DOHH2 (cell line): ENCODE measurements around the gene RBP7.

Source experiments
- EZH2phosphoT487 ChIP-seq: fragments of 200-600 bp; sonication (generic); IDR thresholded peaks from 2 replicates; pipeline ENCODE4 v1.6.1; 2017; ENCODE audit warnings: borderline replicate concordance, mild to moderate bottlenecking, antibody characterized with exemption, low read length, moderate library complexity, mixed read lengths
- TF ChIP-seq, protein P1 (sequence below): fragments of 200-600 bp; sonication (generic); IDR thresholded peaks from one replicate; pipeline ENCODE4 v1.5.1; 2014; ENCODE audit warnings: antibody characterized with exemption, mild to moderate bottlenecking, low read depth, low read length; ENCODE audit not compliant: poor library complexity, severe bottlenecking

DNA sequence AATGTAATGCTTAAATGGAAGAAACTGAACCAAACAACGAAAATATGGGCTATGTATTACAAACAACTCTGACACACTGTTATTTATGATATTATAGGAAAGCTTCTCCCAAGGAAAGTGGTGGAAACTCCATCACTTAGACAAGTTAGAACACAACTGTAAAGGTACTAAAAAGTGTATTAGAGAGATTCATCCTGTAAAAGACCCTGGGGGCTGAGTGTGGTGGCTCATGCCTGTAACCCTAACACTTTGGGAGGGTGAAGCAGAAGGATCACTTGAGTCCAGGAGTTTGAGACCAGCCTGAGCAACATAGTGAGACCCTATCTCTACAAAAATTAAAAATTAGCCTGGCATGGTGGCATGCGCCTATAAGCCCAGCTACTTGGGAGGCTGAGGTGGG, 28.3 kb downstream of the RBP7 start:
- TF ChIP-seq, protein P1, sequence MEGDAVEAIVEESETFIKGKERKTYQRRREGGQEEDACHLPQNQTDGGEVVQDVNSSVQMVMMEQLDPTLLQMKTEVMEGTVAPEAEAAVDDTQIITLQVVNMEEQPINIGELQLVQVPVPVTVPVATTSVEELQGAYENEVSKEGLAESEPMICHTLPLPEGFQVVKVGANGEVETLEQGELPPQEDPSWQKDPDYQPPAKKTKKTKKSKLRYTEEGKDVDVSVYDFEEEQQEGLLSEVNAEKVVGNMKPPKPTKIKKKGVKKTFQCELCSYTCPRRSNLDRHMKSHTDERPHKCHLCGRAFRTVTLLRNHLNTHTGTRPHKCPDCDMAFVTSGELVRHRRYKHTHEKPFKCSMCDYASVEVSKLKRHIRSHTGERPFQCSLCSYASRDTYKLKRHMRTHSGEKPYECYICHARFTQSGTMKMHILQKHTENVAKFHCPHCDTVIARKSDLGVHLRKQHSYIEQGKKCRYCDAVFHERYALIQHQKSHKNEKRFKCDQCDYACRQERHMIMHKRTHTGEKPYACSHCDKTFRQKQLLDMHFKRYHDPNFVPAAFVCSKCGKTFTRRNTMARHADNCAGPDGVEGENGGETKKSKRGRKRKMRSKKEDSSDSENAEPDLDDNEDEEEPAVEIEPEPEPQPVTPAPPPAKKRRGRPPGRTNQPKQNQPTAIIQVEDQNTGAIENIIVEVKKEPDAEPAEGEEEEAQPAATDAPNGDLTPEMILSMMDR, result no peak
- no peak for TF ChIP-seq EZH2phosphoT487
